Nephron progenitor cell (in vitro differentiated cells): ENCODE data around the gene POU2AF3.

Source experiments
- DNase-seq: peaks from one replicate; pipeline ENCODE4 v3.0.0; 2021
- H3K27ac Mint-ChIP-seq: 2 replicates; pipeline ENCODE4 v1.8.0; 2021; ENCODE audit warnings: mild to moderate bottlenecking, moderate library complexity, mixed read lengths
- H3K27me3 Mint-ChIP-seq: 2 replicates; pipeline ENCODE4 v1.8.0; 2021; ENCODE audit warnings: mild to moderate bottlenecking, low read depth, mixed read lengths; ENCODE audit not compliant: poor library complexity
- H3K36me3 Mint-ChIP-seq: 2 replicates; pipeline ENCODE4 v1.8.0; 2021; ENCODE audit warnings: low read depth, mixed read lengths
- H3K4me1 Mint-ChIP-seq: 2 replicates; pipeline ENCODE4 v1.8.0; 2021; ENCODE audit warnings: mixed read lengths
- H3K4me3 Mint-ChIP-seq: 2 replicates; pipeline ENCODE4 v1.8.0; 2021; ENCODE audit warnings: mild to moderate bottlenecking, moderate library complexity, mixed read lengths
- H3K9me3 Mint-ChIP-seq: 2 replicates; pipeline ENCODE4 v1.8.0; 2021; ENCODE audit warnings: mild to moderate bottlenecking, moderate library complexity, mixed read lengths
- TF ChIP-seq, protein P1 (sequence below): fragments of 200-600 bp; sonication (generic); IDR thresholded peaks from 2 replicates; pipeline ENCODE4 v1.5.0; 2021; ENCODE audit warnings: antibody characterized with exemption

Gene POU2AF3

DNA sequence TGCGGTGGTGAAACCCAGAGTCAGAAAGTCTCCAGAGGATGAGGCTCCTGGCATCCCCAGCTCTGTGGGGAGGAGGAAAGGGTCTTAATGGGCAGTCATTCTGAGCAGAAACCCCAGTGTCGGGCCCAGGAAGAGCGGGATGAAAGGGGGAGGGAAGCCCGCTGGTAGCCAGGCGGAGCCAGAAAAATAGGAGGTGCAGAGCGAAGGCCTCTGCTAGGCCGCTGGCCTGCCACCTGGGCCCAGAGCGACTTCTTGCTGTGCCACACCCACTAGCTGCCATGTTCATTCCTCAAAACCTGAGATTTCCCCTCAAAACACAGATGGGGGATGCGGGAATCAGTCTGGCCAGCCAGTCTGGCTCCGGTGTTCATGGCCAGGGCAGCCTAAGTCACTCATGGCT lies 650 bp upstream of the POU2AF3 start:
- Mint-ChIP-seq H3K9me3 (no peaks in the 10 kb centered on the region), H3K4me3 (peak overlapping the region; percentile 81), H3K4me1 (peaks cover 9% of the 10 kb centered on the region), H3K27ac (no peak overlapping the region), H3K36me3 (no peaks in the 10 kb centered on the region), H3K27me3 (peaks cover 55% of the 10 kb centered on the region)
- TF ChIP-seq, protein P1, sequence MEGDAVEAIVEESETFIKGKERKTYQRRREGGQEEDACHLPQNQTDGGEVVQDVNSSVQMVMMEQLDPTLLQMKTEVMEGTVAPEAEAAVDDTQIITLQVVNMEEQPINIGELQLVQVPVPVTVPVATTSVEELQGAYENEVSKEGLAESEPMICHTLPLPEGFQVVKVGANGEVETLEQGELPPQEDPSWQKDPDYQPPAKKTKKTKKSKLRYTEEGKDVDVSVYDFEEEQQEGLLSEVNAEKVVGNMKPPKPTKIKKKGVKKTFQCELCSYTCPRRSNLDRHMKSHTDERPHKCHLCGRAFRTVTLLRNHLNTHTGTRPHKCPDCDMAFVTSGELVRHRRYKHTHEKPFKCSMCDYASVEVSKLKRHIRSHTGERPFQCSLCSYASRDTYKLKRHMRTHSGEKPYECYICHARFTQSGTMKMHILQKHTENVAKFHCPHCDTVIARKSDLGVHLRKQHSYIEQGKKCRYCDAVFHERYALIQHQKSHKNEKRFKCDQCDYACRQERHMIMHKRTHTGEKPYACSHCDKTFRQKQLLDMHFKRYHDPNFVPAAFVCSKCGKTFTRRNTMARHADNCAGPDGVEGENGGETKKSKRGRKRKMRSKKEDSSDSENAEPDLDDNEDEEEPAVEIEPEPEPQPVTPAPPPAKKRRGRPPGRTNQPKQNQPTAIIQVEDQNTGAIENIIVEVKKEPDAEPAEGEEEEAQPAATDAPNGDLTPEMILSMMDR, result no peak
- DNase-seq, result no peak

DNA sequence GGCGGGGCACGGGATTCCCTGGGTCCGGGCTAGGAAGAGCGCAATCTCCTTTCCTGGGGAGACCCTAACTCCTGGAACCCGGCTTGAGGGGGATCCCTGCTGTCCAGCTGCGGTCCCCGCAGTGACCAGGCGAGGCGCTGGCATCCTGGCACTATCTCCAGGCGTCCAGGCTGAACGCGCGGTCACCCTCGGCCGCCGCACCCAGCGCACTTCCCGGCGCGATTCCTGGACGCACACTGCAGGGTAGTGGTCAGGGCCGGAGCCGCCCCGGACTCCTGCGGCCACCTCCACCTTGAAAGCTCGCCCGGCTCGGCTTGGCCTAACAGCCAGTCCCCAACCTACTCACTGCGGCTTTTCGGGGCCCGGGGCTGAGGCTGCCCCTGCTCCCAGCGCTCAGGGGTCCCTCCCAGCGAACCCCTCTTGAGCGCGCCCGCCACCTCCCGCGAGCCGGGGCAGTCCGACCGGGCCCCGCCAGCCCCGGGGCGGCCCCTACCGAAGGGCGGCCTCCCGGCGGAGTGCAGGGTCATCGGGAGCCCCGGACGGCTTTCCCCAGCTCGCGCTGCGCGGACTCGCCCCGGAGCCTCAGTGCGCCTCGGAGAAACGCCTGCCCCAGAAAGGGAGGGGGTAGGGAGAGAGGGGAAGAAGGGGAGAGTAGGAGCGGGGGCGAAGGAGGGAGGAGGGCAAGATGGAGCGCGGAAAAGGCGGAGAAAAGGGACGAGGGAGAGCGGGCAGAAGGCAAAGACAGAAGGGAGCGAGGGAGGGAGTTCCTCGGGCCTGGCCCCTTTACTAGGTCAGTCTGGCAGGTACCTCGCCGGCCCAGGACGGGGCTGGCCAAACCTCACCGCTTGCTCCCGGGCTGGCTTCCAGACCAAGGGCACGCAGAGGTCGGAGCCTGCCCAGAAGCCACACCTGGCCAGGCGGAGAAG lies 1.0 kb downstream of the POU2AF3 start:
- peak; percentile 78 for DNase-seq
- H3K4me1 Mint-ChIP-seq, result peaks cover 18% of the 10 kb centered on the region
- no peak overlapping the region for H3K27ac Mint-ChIP-seq

DNA sequence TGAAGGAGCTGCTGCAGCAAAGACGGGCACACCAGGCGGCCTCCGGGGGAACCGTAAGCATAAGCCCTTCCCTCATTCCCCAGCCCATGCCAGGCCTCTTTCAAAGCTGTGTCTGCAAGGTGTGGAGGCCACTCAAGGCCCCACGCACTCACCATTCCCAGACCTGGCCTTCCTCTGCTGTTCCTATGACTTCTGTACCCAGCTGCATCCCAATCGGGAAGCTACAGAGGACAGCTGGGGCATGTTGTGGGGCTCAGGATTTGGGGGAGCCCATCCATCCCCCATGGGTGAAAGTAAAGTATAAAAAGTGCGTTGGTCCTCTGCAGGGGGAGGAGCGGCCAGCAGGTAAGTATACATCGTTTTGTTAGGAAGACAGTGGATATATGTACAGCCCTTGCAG lies 2.2 kb downstream of the POU2AF3 start:
- H3K36me3 Mint-ChIP-seq, result no peaks in the 10 kb centered on the region
- H3K4me1 Mint-ChIP-seq, result peaks cover 27% of the 10 kb centered on the region
- H3K9me3 Mint-ChIP-seq, result no peaks in the 10 kb centered on the region
- H3K4me3 Mint-ChIP-seq, result peak overlapping the region; percentile 81
- TF ChIP-seq, protein P1, result no peak
- peaks cover 59% of the 10 kb centered on the region for H3K27me3 Mint-ChIP-seq
- DNase-seq, result no peak
- H3K27ac Mint-ChIP-seq, result no peak overlapping the region

More for the DNA sequence above, 1.0 kb downstream of the POU2AF3 start:
- TF ChIP-seq, protein P1, result peak; percentile 59
- no peaks in the 10 kb centered on the region for H3K36me3 Mint-ChIP-seq
- no peaks in the 10 kb centered on the region for H3K9me3 Mint-ChIP-seq
- peak overlapping the region; percentile 81 for H3K4me3 Mint-ChIP-seq
- H3K27me3 Mint-ChIP-seq, result peaks cover 59% of the 10 kb centered on the region

DNA sequence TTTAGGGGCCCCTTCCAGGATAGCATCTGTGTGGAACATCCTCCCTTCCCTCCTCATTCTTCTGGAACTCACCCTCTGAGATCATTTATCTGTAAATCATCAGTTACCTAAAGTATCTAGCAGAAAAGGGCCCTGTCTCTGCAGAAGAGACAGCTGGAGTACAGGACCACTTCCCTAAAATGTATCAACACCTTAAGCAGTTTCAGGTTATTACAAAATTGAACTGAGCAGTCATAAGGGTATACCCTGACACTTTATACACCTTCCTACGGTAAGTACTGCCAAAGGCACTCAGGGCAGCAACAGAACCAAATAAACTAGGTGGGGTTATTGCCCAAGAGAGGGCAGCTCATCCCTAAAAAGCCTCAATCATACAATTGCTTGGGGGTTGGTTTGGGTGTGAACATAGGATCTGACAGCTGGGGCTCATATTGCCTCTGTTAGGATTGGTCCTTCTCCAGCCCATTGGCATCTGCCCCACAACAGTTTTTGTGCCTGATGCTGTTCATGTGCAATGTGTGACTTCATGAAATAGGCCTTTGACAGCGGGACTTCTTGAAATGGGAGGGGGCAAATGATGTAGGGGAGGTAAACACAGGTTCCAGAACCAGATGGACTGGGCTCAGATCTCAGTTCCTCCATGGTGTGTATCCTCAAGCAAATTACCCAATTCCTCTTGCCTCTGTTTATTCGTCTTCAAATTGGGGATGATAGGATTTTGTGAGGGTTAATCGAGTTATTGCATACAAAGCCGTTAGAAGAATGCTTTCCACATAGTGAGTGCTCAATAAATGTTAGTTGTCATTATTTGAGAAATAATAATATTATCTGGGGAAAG lies 2.9 kb downstream of the POU2AF3 start:
- H3K9me3 Mint-ChIP-seq, result no peaks in the 10 kb centered on the region
- H3K36me3 Mint-ChIP-seq, result no peaks in the 10 kb centered on the region
- no peak overlapping the region for H3K27ac Mint-ChIP-seq
- TF ChIP-seq, protein P1, result no peak
- H3K27me3 Mint-ChIP-seq, result peaks cover 53% of the 10 kb centered on the region
- H3K4me1 Mint-ChIP-seq, result peaks cover 31% of the 10 kb centered on the region
- peak overlapping the region; percentile 81 for H3K4me3 Mint-ChIP-seq
- DNase-seq, result no peak

DNA sequence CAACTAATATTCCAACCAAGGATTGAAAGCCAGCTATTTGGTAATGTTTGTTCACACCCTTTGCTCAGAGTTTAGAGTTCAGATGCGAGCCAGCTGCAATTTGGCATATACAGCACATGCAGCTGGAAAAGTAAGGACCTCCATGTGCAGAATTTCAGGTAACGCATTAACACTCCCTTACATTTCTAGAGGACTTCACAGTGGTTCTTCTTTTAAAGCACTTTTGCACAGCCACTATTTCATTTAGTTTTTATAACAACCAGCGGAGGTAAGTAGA lies 3.4 kb downstream of the POU2AF3 start:
- TF ChIP-seq, protein P1, result no peak
- Mint-ChIP-seq H3K9me3 (no peaks in the 10 kb centered on the region), H3K36me3 (no peaks in the 10 kb centered on the region), H3K4me3 (no peak overlapping the region), H3K27ac (no peak overlapping the region), H3K4me1 (peaks cover 31% of the 10 kb centered on the region), H3K27me3 (peaks cover 51% of the 10 kb centered on the region)
- DNase-seq, result no peak
